ENCODE measurements around the gene SLC43A3. TPM values are rescaled to one million over a fixed set of nuclear protein-coding genes. Genes with fewer than 3 reads are reported as not detected.

The SLC43A3 gene
- polyA plus RNA-seq (2013, experiment 1 of 4) = 17.3 TPM
- polyA plus RNA-seq (2013, experiment 2 of 4) = 16.3 TPM
- 10.4 TPM for polyA plus RNA-seq (2013, experiment 3 of 4)
- 11.9 TPM for polyA plus RNA-seq (2013, experiment 4 of 4)

DNA sequence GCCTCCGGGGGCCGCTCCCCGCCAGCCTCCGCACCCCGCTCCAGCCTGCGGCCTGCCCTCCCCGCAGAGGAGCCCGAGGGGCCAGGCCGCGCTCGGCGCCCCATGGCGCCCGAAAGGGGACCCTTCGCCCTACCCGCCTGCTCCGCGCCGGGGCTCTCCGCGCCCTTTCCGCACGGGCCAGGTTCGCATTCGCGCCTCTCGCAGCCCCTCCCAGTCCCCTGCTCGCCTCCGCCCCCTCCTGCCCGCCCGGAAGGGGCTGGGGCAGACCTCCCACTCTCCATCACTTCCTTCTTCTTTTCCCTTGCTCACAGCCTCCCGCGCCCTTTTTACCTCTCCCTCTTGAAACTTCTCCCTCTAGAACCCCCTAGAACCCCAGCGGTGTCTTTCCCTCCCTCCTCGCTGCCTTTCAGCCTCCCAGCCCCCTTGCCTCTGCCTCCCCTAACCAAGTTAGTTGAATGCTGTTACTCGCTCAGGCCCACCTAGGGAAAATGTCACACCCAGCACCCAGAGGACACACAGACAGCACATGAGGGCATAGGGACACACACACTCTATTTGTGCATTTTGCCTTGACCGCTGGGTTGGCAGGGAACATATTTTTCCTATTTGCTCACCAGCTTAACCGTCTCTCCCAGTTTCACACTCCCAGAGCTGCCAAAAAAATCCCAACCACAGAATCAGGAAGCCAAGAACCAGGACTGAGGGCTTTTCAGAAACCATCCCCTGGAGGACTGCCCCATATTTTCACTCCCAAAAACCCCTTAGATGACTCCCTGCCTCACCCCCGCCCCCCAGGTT, at the start of gene SLC43A3:
Gene SLC43A3 (minus strand): TSS at position 193 of the 798 bp plus-strand sequence. CDS start 949 bp downstream, outside the sequence.
- Histone ChIP-seq H3K9me3 (ENCODE audit: control insufficient read depth, low read length) (no peaks in the 10 kb centered on the region), H3K36me3 (ENCODE audit: control insufficient read depth, insufficient read depth, low read length) (no peaks in the 10 kb centered on the region), H3K4me3 (ENCODE audit: insufficient read depth, low read depth, low read length) (peak within 1 kb of the TSS; percentile 42), H3K27ac (ENCODE audit: insufficient read depth, low read depth, low read length, poor library complexity, severe bottlenecking) (no peak within 1 kb of the TSS), H3K4me1 (ENCODE audit: control insufficient read depth, insufficient read depth, low read length) (peaks cover 4% of the 10 kb centered on the region), H3K27me3 (ENCODE audit: control insufficient read depth, insufficient read depth, low read length, poor library complexity, severe bottlenecking) (peaks cover 26% of the 10 kb centered on the region)
- 11 to 12% methylated on average over 39 of the region's 39 CpGs for WGBS, 2 experiments

DNA sequence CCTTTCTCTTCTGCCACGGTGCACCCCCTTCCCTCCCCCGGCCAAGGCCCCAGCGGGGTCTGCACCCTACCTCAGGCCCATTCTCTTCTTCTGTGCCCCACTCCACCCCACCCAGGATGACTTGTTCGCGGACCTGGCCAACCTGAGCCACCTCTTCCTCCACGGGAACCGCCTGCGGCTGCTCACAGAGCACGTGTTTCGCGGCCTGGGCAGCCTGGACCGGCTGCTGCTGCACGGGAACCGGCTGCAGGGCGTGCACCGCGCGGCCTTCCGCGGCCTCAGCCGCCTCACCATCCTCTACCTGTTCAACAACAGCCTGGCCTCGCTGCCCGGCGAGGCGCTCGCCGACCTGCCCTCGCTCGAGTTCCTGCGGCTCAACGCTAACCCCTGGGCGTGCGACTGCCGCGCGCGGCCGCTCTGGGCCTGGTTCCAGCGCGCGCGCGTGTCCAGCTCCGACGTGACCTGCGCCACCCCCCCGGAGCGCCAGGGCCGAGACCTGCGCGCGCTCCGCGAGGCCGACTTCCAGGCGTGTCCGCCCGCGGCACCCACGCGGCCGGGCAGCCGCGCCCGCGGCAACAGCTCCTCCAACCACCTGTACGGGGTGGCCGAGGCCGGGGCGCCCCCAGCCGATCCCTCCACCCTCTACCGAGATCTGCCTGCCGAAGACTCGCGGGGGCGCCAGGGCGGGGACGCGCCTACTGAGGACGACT, 49.3 kb upstream of the SLC43A3 start:
- Histone ChIP-seq H3K27ac (ENCODE audit: insufficient read depth, low read depth, low read length, poor library complexity, severe bottlenecking) (no peak overlapping the region), H3K9me3 (ENCODE audit: control insufficient read depth, low read length) (no peaks in the 10 kb centered on the region), H3K36me3 (ENCODE audit: control insufficient read depth, insufficient read depth, low read length) (no peaks in the 10 kb centered on the region), H3K27me3 (ENCODE audit: control insufficient read depth, insufficient read depth, low read length, poor library complexity, severe bottlenecking) (peaks cover 64% of the 10 kb centered on the region), H3K4me1 (ENCODE audit: control insufficient read depth, insufficient read depth, low read length) (no peaks in the 10 kb centered on the region), H3K4me3 (ENCODE audit: insufficient read depth, low read depth, low read length) (peak overlapping the region; percentile 22)
- WGBS, 2 experiments = 6% methylated on average over 80 of the region's 80 CpGs

DNA sequence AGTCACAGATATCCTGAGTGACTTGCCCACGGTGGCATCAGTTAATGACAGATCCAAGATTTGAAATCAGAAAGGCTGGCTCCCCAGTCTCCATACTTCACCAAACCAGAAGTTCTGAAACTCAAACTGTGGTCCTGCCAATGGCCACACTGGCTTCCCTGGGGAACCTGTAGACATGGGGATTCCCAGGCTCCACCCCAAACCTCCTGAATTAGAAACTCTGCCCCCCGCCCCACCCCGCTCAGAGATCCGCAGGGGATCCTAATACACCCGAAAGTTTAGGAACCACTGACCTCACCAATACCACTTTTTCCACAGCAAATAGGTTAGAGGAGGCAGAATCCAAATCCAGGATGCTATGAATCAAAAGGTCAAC, 48.7 kb upstream of the SLC43A3 start:
- no peaks in the 10 kb centered on the region for H3K4me1 ChIP-seq (ENCODE audit: control insufficient read depth, insufficient read depth, low read length)
- WGBS, 2 experiments = 64 to 74% methylated on average over 5 of the region's 5 CpGs
- H3K27me3 ChIP-seq (ENCODE audit: control insufficient read depth, insufficient read depth, low read length, poor library complexity, severe bottlenecking) = peaks cover 59% of the 10 kb centered on the region
- no peak overlapping the region for H3K4me3 ChIP-seq (ENCODE audit: insufficient read depth, low read depth, low read length)
- no peak overlapping the region for H3K27ac ChIP-seq (ENCODE audit: insufficient read depth, low read depth, low read length, poor library complexity, severe bottlenecking)
- H3K36me3 ChIP-seq (ENCODE audit: control insufficient read depth, insufficient read depth, low read length) = no peaks in the 10 kb centered on the region
- H3K9me3 ChIP-seq (ENCODE audit: control insufficient read depth, low read length) = no peaks in the 10 kb centered on the region

DNA sequence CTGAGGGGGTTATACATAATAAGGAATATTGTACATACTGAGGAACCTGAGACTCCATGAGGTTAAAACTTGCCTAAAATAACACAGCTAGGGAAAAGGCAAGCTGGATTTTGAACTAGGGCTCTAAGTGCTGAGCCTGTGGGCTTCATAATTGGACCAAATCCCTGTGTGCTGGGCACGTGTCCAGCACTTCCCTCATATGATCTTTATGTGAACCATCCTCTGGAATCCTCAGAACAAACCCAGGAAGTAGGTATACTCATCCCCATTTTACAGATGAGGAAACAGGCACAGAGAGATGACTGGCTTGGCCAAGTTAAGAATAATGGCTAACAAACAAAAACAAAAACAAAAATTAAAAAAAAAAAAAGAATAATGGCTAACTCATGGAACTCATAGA, 48.3 kb upstream of the SLC43A3 start:
- no peak overlapping the region for H3K4me3 ChIP-seq (ENCODE audit: insufficient read depth, low read depth, low read length)
- peaks cover 55% of the 10 kb centered on the region for H3K27me3 ChIP-seq (ENCODE audit: control insufficient read depth, insufficient read depth, low read length, poor library complexity, severe bottlenecking)
- H3K4me1 ChIP-seq (ENCODE audit: control insufficient read depth, insufficient read depth, low read length) = no peaks in the 10 kb centered on the region
- no peak overlapping the region for H3K27ac ChIP-seq (ENCODE audit: insufficient read depth, low read depth, low read length, poor library complexity, severe bottlenecking)
- no peaks in the 10 kb centered on the region for H3K36me3 ChIP-seq (ENCODE audit: control insufficient read depth, insufficient read depth, low read length)
- H3K9me3 ChIP-seq (ENCODE audit: control insufficient read depth, low read length) = no peaks in the 10 kb centered on the region
- 69 to 89% methylated on average over 1 of the region's 1 CpG for WGBS, 2 experiments

DNA sequence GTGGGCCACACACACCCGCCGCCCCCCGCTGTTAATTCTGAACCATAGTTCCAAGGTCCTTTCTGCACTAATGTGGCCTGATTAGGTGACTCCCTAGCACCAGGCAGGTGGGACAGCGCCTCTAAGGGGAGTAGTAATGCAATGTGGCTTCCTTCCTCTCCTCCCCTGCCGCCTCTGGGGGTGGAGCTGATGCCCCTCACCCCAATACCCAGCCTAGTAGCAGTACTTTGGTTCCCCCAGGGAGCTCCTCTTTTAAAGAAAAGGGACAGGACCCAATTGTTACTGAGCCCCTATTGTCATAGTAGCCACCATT, 47.8 kb upstream of the SLC43A3 start:
- H3K4me1 ChIP-seq (ENCODE audit: control insufficient read depth, insufficient read depth, low read length) = no peaks in the 10 kb centered on the region
- H3K27me3 ChIP-seq (ENCODE audit: control insufficient read depth, insufficient read depth, low read length, poor library complexity, severe bottlenecking) = peaks cover 55% of the 10 kb centered on the region
- WGBS, 2 experiments = 75 to 82% methylated on average over 5 of the region's 5 CpGs
- no peaks in the 10 kb centered on the region for H3K36me3 ChIP-seq (ENCODE audit: control insufficient read depth, insufficient read depth, low read length)
- no peak overlapping the region for H3K27ac ChIP-seq (ENCODE audit: insufficient read depth, low read depth, low read length, poor library complexity, severe bottlenecking)
- H3K9me3 ChIP-seq (ENCODE audit: control insufficient read depth, low read length) = no peaks in the 10 kb centered on the region
- no peak overlapping the region for H3K4me3 ChIP-seq (ENCODE audit: insufficient read depth, low read depth, low read length)

DNA sequence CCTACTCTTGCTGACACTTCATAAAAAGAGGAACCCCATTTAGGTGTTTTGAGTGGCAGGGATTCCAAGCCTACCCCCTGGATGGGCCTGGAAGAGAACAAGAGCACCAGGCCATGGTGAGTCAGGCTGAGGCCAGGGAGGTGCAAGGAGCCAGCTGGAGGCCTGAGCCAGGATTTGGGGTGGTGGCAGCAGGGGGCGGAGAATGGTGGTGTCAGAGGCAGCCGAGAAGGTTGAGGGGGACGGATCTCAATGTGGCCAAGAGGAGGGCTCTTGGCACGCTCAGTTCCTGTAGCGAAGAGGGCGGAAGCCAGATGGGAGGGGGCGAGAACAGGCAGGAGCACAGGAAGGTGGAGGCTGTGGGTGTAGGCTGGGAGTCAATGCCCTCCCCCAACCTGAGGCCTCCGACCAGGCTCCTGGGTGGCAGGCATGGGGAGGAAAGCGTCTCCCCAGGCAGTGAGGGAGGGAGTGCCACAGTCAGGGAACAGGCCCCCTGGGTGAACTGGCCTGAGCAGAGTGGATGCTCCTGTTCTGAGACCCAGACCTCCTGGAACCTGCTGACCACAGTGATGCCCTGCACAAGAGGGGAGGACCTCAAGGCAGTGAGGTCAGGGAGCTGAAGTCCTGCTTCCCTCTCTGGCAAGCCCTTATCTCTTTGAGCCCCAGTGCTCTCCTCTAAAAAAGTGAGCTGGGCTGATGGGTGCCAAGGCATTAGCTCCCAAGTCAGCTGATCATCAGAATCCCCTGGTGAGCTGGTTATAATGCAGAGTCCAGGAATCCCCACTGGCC, 47.3 kb upstream of the SLC43A3 start:
- peaks cover 50% of the 10 kb centered on the region for H3K27me3 ChIP-seq (ENCODE audit: control insufficient read depth, insufficient read depth, low read length, poor library complexity, severe bottlenecking)
- H3K27ac ChIP-seq (ENCODE audit: insufficient read depth, low read depth, low read length, poor library complexity, severe bottlenecking) = no peak overlapping the region
- 68 to 70% methylated on average over 9 of the region's 9 CpGs for WGBS, 2 experiments
- no peak overlapping the region for H3K4me3 ChIP-seq (ENCODE audit: insufficient read depth, low read depth, low read length)
- no peaks in the 10 kb centered on the region for H3K4me1 ChIP-seq (ENCODE audit: control insufficient read depth, insufficient read depth, low read length)
- no peaks in the 10 kb centered on the region for H3K36me3 ChIP-seq (ENCODE audit: control insufficient read depth, insufficient read depth, low read length)
- no peaks in the 10 kb centered on the region for H3K9me3 ChIP-seq (ENCODE audit: control insufficient read depth, low read length)

DNA sequence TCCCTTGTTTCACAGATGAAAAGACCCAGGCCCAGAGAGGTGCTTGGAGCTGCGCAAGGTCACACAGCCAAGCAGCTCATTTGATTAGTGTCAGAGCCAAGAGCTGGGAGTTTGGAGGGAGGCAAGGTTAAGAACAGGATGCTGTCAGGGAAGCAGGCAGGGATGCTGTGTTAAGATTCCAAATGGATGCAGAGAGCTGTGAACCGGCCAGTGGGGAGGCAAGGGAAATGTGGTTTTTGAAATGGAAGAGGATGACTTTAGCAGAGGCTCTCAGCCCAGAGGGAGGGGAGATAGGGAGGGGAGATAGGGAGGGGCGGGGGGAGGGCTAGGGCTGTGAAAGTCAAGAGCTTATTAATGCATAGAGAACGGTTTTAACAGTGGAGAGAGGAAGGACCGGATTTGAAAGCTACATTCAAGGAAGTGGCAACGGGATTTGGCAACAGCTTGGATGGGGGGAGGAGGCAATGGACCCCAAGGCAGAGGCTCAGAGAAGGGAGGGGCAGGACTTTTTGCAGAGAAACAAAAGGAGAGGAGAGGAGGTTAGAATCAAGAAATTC, 46.4 kb upstream of the SLC43A3 start:
- WGBS, 2 experiments = 41 to 50% methylated on average over 6 of the region's 6 CpGs
- peaks cover 49% of the 10 kb centered on the region for H3K27me3 ChIP-seq (ENCODE audit: control insufficient read depth, insufficient read depth, low read length, poor library complexity, severe bottlenecking)
- H3K27ac ChIP-seq (ENCODE audit: insufficient read depth, low read depth, low read length, poor library complexity, severe bottlenecking) = no peak overlapping the region
- no peak overlapping the region for H3K4me3 ChIP-seq (ENCODE audit: insufficient read depth, low read depth, low read length)
- H3K9me3 ChIP-seq (ENCODE audit: control insufficient read depth, low read length) = no peaks in the 10 kb centered on the region
- H3K36me3 ChIP-seq (ENCODE audit: control insufficient read depth, insufficient read depth, low read length) = no peaks in the 10 kb centered on the region
- no peaks in the 10 kb centered on the region for H3K4me1 ChIP-seq (ENCODE audit: control insufficient read depth, insufficient read depth, low read length)

DNA sequence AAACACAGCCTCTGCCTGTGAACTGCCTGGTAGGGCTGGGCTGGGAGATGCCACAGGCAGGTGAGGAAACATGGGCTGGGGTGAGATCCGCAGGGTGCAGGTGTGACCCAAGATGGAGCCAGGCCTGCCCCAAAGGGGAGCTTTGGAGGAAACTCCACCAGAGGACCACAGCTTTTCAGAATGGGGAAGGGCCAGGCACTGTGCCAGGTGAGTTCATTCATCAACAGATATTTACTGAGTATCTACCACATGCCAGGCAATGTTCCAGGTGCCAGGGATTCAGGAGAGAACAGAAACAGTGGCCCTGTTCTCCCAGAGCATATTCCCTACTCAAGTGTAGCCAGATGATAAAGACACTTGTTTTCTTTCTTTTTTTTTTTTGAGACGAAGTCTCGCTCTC, 44.6 kb upstream of the SLC43A3 start:
- no peak overlapping the region for H3K4me3 ChIP-seq (ENCODE audit: insufficient read depth, low read depth, low read length)
- WGBS, 2 experiments = 89 to 91% methylated on average over 3 of the region's 3 CpGs
- no peaks in the 10 kb centered on the region for H3K36me3 ChIP-seq (ENCODE audit: control insufficient read depth, insufficient read depth, low read length)
- H3K27me3 ChIP-seq (ENCODE audit: control insufficient read depth, insufficient read depth, low read length, poor library complexity, severe bottlenecking) = peaks cover 31% of the 10 kb centered on the region
- no peak overlapping the region for H3K27ac ChIP-seq (ENCODE audit: insufficient read depth, low read depth, low read length, poor library complexity, severe bottlenecking)
- no peaks in the 10 kb centered on the region for H3K9me3 ChIP-seq (ENCODE audit: control insufficient read depth, low read length)
- H3K4me1 ChIP-seq (ENCODE audit: control insufficient read depth, insufficient read depth, low read length) = no peaks in the 10 kb centered on the region

DNA sequence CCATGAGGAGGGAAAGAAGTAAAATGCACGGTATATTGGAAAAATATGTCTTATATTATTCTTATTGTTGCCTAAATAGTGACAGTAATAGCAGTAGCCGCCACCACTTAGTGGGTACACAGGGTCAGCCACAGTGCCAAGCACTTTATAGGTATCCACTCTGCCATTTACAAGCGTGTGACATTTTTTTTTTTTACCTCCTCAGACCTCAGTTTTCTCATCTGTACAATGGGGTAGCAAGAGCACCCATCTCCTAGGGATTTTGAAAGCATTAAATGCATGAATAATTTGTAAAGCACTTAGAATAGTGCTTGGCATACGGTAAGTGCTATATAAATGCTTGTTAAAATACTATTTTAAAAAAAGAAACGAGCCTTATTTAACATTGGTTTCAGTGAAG, 42.3 kb upstream of the SLC43A3 start:
- Histone ChIP-seq H3K27me3 (ENCODE audit: control insufficient read depth, insufficient read depth, low read length, poor library complexity, severe bottlenecking) (peaks cover 8% of the 10 kb centered on the region), H3K4me1 (ENCODE audit: control insufficient read depth, insufficient read depth, low read length) (peaks cover under 1% of the 10 kb centered on the region), H3K36me3 (ENCODE audit: control insufficient read depth, insufficient read depth, low read length) (no peaks in the 10 kb centered on the region), H3K27ac (ENCODE audit: insufficient read depth, low read depth, low read length, poor library complexity, severe bottlenecking) (no peak overlapping the region), H3K9me3 (ENCODE audit: control insufficient read depth, low read length) (no peaks in the 10 kb centered on the region), H3K4me3 (ENCODE audit: insufficient read depth, low read depth, low read length) (no peak overlapping the region)
- 95 to 98% methylated on average over 5 of the region's 5 CpGs for WGBS, 2 experiments

DNA sequence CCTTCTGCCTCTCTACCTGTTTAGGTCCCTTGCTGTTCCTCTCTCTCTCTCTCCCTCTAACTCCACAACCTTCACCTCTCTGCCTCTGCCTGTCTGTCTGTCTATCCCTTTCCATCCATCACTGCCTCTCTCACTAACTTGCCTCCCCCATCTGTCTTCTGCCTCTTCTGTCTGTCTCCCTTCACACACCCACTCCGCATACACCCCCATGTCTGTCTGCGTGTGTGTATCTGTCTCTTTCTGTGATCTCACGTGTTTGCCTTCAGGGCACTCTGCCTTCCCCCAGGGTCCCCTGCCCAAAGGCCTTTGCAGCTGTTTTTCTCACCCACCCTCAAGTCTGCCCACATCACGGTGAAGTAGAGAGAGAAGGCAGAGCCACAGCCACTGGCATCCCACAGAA, 41.4 kb upstream of the SLC43A3 start:
- peaks cover 3% of the 10 kb centered on the region for H3K27me3 ChIP-seq (ENCODE audit: control insufficient read depth, insufficient read depth, low read length, poor library complexity, severe bottlenecking)

More for the DNA sequence above, 41.4 kb upstream of the SLC43A3 start:
- no peaks in the 10 kb centered on the region for H3K9me3 ChIP-seq (ENCODE audit: control insufficient read depth, low read length)
- peaks cover 11% of the 10 kb centered on the region for H3K4me1 ChIP-seq (ENCODE audit: control insufficient read depth, insufficient read depth, low read length)
- H3K4me3 ChIP-seq (ENCODE audit: insufficient read depth, low read depth, low read length) = no peak overlapping the region
- no peaks in the 10 kb centered on the region for H3K36me3 ChIP-seq (ENCODE audit: control insufficient read depth, insufficient read depth, low read length)
- no peak overlapping the region for H3K27ac ChIP-seq (ENCODE audit: insufficient read depth, low read depth, low read length, poor library complexity, severe bottlenecking)
- WGBS, 2 experiments = 85 to 88% methylated on average over 4 of the region's 4 CpGs
